ENCODE data around the gene STK38L. TPM values are rescaled to one million over a fixed set of nuclear protein-coding genes. Genes with fewer than 3 reads are reported as not detected.

Gene STK38L
- total and polyA plus RNA-seq, 2 of the 8 experiments (the other 6 are each of a cell fraction or from before 2014, with no cell fraction given), result 8.1 to 63.6 TPM

GRCh38 chr12:27207615-27208413, 36.3 kb upstream of the STK38L start:
- Histone ChIP-seq H3K9ac (replicated peaks in 1 of 4; ENCODE audit: extremely low read depth in 1 of 4, low read depth in 3 of 4, low read length in 3 of 4) (no peak overlapping the region), H2AFZ (ENCODE audit: low read length) (no peak overlapping the region), H3K4me1 (replicated peaks in 1 of 4; ENCODE audit: control insufficient read depth in 3 of 4, insufficient read depth in 4 of 4, low read length in 3 of 4) (no peaks in the 10 kb centered on the region), H3K4me2 (ENCODE audit: insufficient read depth in 1 of 2, low read depth in 2 of 2, low read length in 2 of 2) (no peak overlapping the region), H2AK5ac (ENCODE audit: low read depth, low read length) (no peak overlapping the region), H3K79me1 (ENCODE audit: low read depth, low read length) (no peaks in the 10 kb centered on the region), H3K27me3 (replicated peaks in 1 of 4; ENCODE audit: control insufficient read depth in 3 of 4, extremely low read depth in 1 of 4, insufficient read depth in 3 of 4, low read length in 3 of 4) (no peaks in the 10 kb centered on the region), H3K36me3 (ENCODE audit: control insufficient read depth in 2 of 4, insufficient read depth in 4 of 4, low read length in 3 of 4) (no peaks in the 10 kb centered on the region), H2BK12ac (ENCODE audit: low read depth, low read length) (no peak overlapping the region), H3K14ac (ENCODE audit: insufficient read length) (no peak overlapping the region), H4K20me1 (replicated peaks in 1 of 2; ENCODE audit: control insufficient read depth in 1 of 2, insufficient read depth in 2 of 2, low read length in 2 of 2) (no peaks in the 10 kb centered on the region), H4K91ac (replicated peaks; ENCODE audit: insufficient read length, low read length) (no peak overlapping the region), H3K56ac (replicated peaks; ENCODE audit: insufficient read length, low read depth, low read length) (no peak overlapping the region), H3K4ac (replicated peaks; ENCODE audit: insufficient read length, low read depth, low read length) (no peak overlapping the region), H3K23me2 (ENCODE audit: low read depth, low read length) (no peaks in the 10 kb centered on the region), H3K4me3 (ENCODE audit: extremely low read depth in 1 of 4, insufficient read depth in 2 of 4, low read depth in 3 of 4, low read length in 4 of 4) (no peak overlapping the region), H2BK120ac (replicated peaks; ENCODE audit: low read depth, low read length) (no peak overlapping the region), H3K9me3 (ENCODE audit: insufficient read depth in 2 of 2, low read depth in 1 of 2, low read length in 1 of 2) (no peaks in the 10 kb centered on the region), H4K5ac (ENCODE audit: insufficient read length, low read depth, low read length) (no peak overlapping the region), H4K8ac (ENCODE audit: extremely low read depth, insufficient read depth, low read length) (no peak overlapping the region), H3K79me2 (ENCODE audit: control insufficient read depth in 1 of 2, insufficient read depth in 2 of 2, low read length in 2 of 2) (no peaks in the 10 kb centered on the region), H3K23ac (ENCODE audit: insufficient read length) (no peak overlapping the region), H2BK15ac (ENCODE audit: low read length) (no peak overlapping the region), H3K18ac (ENCODE audit: extremely low read depth, low read length) (no peak overlapping the region), H2BK5ac (ENCODE audit: low read depth, low read length) (no peak overlapping the region), H2BK20ac (ENCODE audit: low read length) (no peak overlapping the region), H3K27ac (ENCODE audit: low read depth, low read length) (no peak overlapping the region)
- WGBS, 2 experiments (ENCODE audit: extremely low coverage in 1 of 2, insufficient coverage in 1 of 2, insufficient read length in 1 of 2, insufficient replicate concordance in 2 of 2, low coverage in 1 of 2, low lambda C conversion rate in 2 of 2, missing lambda C conversion rate in 1 of 2), result 87% methylated on average over 9 of the region's 9 CpGs; no CpG with 5 or more reads in 1 of the 2 experiments
- CTCF ChIA-PET (ENCODE audit: partially characterized antibody), result interaction anchor here (1.0 to 1.2 kb wide), 3 partner anchors 14 to 99 kb away, joined by 3 read pairs; no protein-coding TSS in a partner anchor
- POLR2A ChIA-PET (ENCODE audit: partially characterized antibody), result no interaction called here
- FAIRE-seq (no peak), DNase-seq (ENCODE audit: low read depth in 1 of 2, low spot score in 2 of 2) (no peak)
- TF ChIP-seq SRF (IDR thresholded peaks at IDR 0.05; ENCODE audit: low read depth, low read length) (no peak), CHD1 (IDR thresholded peaks at IDR 0.05; ENCODE audit: low read depth, low read length) (no peak), PHF8 (conservative IDR thresholded peaks at IDR 0.05; ENCODE audit: low read depth, low read length) (no peak), SP1 (IDR thresholded peaks at IDR 0.05; ENCODE audit: low read depth, low read length) (no peak), BACH1 (IDR thresholded peaks at IDR 0.05; ENCODE audit: low read length) (no peak), TAF7 (optimal IDR thresholded peaks at IDR 0.05; ENCODE audit: borderline replicate concordance, low read depth, low read length) (no peak), ASH2L (IDR thresholded peaks at IDR 0.05; ENCODE audit: low read length) (no peak), MAX (IDR thresholded peaks at IDR 0.05) (no peak), EP300 (IDR thresholded peaks at IDR 0.05; ENCODE audit: borderline replicate concordance in 1 of 2, low read depth in 2 of 2, low read length in 2 of 2) (no peak), BRCA1 (IDR thresholded peaks at IDR 0.05; ENCODE audit: low read depth, low read length) (no peak), HDAC6 (IDR thresholded peaks at IDR 0.05; ENCODE audit: low read depth, low read length) (no peak), SIN3A (conservative IDR thresholded peaks at IDR 0.05 in 1 of 2, IDR thresholded peaks at IDR 0.05 in 1 of 2; ENCODE audit: low read depth in 1 of 2, low read length in 2 of 2) (no peak), POU5F1 (IDR thresholded peaks at IDR 0.05; ENCODE audit: low read depth, low read length) (no peak)

Data from H1 (cell line).